Activated CD4-positive, CD25-positive, alpha-beta regulatory T cell treated with anti-CD3 and anti-CD28 coated beads, Interleukin-2, amount 50 U/mL, for 72 hours (primary cell): ENCODE data around the gene ALOX12B.

Source experiments
- DNase-seq: peaks from one replicate; pipeline ENCODE4 v3.0.0; 2021

Gene ALOX12B

DNA sequence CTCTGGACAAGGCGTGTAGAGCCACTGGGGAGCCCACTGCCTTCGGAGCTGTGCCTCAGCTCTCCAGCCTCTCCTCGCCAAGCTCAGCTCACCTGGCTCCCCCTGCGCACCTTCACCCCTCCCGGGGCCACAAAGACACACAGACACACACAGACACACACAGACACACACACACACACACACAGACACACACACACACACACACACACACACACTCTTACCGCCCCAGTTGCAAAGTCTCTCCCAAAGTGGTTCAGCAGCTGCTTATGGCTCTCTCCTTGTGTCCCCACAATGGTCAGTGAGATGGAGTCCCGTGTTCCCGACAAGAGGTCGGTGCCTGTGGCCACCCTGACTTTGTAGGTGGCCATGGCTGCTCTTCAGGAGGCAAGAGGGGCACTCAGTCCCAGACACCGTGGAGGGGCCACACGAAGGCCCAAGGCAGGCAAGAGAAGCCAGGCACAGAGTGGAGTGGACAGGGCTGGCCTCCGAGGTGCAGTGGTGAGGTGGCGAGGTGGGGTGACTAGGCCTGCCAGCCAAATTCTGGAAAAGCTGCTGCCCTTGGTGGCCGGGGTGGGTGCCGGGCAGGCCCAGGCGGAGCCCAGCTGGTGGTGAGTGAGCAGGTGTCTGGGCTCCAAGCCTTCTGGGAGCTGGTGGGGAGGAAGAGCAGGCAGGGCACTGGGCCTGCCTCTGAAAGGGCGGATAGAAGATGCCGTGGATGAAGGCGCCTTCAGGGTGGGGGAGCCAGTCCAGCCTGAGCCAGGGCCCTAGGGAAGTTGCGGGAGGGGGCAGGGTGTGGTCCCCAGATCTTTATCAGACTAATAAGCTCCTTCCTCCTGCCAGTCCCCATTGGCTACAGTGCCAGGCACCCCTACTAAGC, at the start of gene ALOX12B:
TSS of gene ALOX12B (minus strand) at position 642 of the 877 bp plus-strand sequence. CDS start at position 368, 274 bp downstream.
- no peak for DNase-seq

DNA sequence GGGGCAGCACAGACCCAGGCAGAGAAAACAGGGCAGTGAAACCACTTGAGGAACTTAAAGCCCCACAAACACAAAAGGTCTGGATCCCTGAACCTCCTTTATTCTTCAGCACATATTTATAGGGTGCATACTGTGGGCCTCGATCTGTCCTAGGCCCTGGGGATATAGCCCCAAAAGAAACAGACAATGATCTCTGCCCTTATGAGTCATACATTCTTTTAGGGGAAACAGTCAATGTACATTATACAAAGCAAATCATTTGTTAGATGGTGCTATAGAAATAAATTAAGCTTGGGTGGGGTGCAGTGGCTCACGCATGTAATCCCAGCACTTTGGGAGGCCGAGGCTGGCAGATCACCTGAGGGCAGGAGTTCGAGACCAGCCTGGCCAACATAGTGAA, 46.4 kb upstream of the ALOX12B start:
- no peak for DNase-seq

DNA sequence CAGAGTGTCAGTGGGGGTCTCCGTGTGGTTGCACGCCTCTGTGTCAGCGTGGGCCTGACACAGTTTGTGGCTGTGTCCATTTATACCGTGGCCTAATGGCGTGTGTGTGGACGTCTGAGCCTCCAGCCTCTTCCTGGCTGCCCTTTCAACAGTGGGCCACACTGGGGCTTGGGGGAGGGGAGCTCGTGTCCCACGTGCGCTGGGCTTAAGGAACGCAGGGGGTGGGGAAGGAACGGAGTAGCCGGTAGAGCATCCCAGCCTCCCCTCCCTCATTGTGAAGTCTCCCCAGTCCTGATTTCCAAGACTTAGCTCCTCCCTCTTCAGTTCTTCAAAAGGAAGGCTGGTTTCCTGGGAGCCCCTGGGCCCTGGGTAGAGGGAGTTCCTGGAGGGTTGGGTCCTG, 45.9 kb upstream of the ALOX12B start:
- DNase-seq: no peak

DNA sequence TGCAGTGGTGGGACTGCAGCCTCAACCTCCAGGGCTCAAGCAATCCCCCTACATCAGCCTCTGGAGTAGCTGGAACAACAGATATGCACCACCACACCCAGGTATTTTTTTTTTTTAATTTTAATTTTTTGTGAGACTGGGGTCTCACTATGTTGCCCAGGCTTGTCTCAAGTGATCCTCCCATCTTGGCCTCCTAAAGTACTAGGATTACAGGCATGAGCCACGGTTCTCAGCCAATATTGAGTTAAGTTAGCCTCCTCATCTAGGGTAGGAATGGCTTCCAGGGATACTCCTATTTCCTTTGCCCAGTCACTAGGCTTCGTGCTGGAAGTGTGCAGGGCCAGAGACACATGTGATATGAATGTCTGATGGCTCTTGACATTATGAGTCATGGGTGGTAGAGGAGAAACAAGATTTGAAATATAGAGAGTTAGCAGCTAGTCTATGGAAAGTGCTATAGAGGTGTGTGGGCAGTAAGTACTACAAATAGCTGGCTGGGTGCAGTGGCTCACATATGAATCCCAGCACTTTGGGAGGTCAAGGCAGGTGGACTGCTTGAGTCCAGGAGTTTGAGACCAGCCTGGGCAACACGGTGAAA, 44.4 kb upstream of the ALOX12B start:
- DNase-seq: no peak

- no peak for DNase-seq
These were observed 40.7 kb upstream of the ALOX12B start for GRCh38 chr17:8128125-8128784.

- peak; percentile 66 for DNase-seq
These were observed 39.1 kb upstream of the ALOX12B start for GRCh38 chr17:8126491-8127066.

DNA sequence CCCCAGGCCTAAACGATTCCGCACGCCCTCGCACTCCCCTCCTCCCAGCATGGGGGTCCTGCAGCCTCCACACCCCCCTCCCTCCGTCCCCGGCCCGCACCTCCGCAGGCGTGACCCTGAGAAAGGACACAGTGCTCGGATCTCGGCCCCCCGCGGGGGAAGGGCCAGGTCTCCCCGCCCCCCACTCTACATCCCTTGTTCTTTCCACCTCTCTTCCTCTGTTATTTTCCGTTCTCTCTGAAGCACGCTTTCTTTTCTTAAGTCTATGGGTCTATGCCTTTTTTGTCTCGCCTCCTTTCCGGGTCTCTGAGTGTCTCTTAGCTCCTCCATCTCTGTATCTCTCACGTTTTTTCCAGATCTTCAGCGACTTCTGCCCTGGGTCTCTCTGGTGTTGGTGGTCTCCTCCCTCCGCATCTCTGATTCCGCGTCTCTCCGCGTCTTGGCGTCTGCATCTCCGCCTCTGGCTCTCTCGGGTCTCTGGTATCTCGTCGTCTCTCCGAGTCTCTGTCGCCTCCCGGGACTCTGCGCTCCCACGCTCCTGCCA, 38.5 kb upstream of the ALOX12B start:
- peak; percentile 47 for DNase-seq

DNA sequence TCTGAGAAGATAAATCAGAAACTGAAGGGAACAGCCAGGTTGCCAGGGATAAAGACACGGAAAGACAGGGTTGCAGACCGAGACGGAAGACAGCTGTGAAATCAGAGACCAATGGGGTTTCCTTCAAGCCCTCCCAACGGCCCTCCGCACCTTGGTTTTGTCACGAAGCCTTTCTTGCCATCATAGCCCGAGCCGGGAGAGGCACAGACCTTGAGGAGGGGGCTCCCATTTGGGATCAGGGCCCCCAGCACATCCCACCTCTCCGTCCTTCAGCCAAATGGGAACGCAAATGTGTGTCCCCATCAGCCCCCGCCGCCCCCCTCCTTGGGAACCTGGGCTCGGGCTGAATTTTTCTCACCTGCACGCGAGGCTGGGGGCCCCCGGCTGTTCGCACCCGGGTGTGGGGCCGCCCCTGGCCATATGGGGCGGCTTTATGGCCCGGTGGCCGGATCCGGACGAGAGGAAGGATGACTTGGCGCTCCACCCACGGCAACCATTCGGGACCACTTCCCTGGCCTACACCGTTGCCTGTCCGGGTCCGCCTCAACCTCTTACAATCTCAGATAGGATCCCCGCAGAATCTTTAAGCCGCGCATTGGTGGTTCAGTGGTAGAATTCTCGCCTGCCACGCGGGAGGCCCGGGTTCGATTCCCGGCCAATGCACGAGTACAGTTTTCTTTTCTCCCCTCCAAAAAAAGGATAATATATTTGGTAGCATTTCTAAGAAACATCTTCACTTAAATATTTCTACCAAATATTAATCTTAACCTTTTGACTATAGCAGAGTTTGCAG, 37.8 kb upstream of the ALOX12B start:
- peak; percentile 93 for DNase-seq

DNA sequence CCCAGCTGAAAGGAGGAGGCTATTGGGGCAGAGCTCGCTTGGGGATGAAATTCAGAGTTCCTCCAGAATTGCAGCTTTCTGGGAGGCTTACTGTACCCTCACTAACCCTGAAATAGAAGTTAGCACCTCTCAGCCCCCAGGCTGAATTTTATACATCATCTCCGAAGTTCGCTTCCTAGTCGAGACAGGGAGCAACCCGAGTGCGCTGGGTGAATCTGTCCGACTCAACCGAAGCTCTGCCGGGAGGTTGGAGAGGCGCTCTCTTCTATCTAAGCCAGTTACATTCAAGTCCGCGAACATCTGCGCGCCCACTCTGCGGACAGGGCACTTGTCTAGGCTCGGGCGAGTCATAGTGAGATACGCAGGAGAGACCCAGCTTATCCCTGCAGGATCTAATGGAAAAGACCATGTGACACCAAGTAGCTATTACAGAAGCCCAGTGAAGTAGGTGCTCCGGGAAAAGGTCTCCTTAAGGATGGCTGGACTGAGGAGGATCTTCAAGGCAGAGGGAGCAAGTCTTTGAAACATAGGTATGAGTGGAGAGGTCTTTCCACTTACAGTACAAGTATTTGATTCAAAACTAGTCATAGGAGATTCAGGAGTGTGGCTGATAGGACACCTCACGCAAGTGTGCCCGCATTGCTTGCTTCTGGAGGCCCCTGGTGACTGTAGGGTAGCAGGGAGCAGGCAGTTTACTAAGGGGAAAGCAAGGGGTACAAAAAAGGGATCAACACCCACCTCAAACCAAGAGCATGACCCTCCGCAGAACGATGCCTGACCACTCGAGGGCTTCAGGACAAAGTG, 37.0 kb upstream of the ALOX12B start:
- DNase-seq: no peak

DNA sequence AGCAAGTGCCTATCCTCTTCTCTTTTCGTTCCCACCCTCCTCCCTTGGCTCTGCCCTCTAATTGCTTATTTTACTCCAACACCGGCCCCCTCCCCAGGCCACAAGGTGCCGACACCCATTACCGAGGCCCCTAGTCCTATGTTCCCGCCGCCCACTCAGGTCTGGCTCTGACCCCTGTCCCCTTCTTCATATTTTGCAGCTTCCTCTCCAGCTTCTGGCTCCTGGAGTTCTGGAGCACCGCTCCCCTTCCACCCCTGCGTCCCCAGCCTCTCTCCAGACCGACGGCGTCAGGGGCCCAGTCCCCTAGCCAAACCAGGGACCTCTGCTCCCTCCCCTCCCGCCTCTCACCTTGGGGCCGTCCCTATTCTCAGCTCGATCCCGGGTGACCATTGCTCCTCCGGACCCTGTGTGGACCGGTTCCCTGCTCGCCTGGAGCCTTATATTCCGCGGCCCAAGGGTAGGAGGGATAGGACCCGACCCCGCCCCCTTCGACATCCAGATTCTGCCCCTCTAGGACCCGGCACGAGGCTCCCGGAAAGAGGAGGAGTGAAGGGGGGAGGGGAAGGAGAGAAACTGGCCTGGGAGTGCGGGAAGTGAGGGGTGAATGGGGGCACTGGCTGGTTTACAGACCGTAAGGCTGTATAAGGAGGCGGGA, 36.3 kb upstream of the ALOX12B start, which contains the start of gene HES7:
TSS of gene HES7 (minus strand) at position 412 of the 655 bp plus-strand sequence. CDS start at position 390, 22 bp downstream.
- peak; percentile 32 for DNase-seq

DNA sequence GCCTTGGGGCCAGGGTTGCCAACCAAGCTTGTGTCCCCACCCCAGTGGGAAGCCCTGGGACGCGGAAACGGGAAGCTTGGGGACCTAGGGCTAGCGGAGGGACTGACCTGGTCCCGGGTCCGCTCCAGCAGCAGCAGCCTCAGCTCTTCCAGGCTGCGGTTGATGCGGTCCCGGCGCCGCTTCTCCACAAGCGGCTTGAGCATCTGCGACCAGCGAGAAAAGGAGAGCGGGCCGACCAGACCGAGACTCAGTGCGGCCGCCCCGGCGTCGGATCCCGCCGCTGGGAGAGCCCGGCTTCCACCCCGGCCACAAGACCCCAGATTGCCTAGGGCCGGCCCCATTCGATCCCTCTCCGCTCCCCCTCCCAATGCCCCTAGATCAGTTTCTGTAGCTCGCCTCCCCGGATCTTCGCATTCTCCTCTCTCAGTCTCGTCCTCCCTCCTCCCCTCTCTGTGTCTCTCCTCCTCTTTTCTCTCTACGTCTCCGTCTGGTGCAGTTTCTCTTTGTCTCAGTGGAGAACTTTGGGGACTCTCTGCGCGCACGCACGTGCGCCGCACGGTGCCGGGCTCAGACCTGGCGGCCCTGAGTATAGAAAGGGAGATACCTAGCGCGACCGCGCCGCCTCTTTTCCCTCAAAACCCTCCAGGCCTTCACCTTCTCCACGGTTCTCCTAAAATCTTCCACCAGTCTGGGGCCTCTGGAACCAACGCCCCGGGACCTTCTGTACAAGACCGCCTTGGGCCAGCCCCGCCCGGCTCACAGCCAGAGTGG, 35.6 kb upstream of the ALOX12B start:
- no peak for DNase-seq

DNA sequence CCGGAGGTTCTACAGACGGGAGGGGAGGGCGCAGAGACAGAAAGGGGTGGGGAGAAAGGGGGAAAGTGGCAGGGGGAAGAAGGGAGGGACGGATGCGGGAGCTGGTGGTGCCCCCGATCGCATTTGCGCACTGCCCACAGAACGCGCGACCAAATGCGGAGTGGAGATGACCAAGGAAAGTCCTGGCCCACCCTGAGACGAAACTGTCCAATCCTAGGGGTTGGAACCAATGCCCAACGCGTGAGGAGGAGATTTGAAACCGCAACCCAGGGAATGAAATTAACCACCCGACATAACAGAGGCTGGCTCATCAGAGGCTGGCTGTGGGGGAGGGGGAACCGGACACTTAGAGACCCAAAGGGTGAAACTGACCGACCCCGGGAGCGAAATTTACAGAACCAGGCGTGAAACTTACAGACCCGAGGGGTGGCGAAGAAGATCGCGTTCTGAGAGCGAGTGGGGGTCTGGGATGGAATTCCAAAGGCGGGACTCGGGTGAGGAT, 35.0 kb upstream of the ALOX12B start:
- no peak for DNase-seq

DNA sequence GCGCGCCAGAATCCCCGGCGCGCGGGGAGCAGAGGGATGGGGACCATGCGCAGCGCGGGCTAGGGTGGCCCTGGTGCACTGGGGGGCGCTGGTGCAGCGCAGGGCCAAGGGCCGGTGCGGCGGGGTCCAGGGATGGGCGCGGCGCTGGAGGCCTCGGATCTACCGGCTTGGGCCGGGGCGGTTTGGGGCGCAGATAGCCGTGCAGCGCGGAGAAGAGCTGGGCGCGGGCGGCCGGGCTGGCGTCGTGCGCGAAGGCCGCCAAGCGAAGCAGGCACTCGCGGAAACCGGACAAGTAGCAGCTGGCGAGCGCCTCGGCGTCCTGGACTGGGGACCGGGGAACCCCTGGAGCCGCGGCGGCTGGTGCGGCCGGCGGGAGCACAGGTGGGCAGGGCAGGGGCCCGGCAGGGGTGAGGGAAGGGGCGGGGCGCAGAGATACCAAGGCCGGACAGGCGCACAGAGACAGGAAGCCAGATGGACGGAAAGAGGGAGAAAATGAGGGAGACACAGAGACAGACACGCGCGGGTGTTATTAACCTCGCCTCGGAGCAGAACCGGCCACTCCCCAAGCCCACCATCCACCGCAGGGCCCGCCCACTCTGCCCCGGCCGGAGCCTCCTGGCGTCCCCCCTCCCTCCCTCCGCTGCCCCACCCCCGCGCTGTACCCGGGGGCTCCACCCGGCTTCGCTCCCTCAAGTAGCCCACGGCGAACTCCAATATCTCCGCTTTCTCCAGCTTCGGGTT, 34.3 kb upstream of the ALOX12B start:
- peak; percentile 50 for DNase-seq

DNA sequence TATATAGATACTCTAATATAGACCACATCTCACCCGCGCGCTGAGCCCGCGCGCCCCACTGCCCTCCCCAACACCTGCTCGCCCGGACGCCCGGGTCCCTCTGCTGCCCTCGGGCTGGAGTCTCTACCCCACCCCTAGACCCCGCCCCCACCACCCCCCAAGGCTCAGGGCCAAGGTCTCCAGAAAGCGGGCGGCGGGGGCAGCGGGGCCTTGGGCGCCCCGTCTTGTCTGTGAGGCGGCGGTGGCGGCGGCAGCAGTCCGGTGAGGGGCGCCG, 33.8 kb upstream of the ALOX12B start:
- DNase-seq: no peak

- peak; percentile 80 for DNase-seq
These were observed 33.2 kb upstream of the ALOX12B start for GRCh38 chr17:8120520-8121406.

GRCh38 chr17:8119581-8120519, 32.3 kb upstream of the ALOX12B start:
- DNase-seq: peak; percentile 89
